Stimulated activated CD8-positive, alpha-beta memory T cell treated with anti-CD3 and anti-CD28 coated beads, Interleukin-12 subunit alpha, Interleukin-12 subunit beta, amount 100 ng/mL, for 4 hours (primary cell): ENCODE data around the gene AIRE.

Experiments used
- DNase-seq: peaks from one replicate; pipeline ENCODE4 v3.0.0-alpha.2; 2020; ENCODE audit warnings: low read depth

AIRE gene

GRCh38 chr21:44325386-44326271, 40.0 kb downstream of the AIRE start:
- no peak for DNase-seq

GRCh38 chr21:44326272-44326647, 40.6 kb downstream of the AIRE start:
- no peak for DNase-seq

DNA sequence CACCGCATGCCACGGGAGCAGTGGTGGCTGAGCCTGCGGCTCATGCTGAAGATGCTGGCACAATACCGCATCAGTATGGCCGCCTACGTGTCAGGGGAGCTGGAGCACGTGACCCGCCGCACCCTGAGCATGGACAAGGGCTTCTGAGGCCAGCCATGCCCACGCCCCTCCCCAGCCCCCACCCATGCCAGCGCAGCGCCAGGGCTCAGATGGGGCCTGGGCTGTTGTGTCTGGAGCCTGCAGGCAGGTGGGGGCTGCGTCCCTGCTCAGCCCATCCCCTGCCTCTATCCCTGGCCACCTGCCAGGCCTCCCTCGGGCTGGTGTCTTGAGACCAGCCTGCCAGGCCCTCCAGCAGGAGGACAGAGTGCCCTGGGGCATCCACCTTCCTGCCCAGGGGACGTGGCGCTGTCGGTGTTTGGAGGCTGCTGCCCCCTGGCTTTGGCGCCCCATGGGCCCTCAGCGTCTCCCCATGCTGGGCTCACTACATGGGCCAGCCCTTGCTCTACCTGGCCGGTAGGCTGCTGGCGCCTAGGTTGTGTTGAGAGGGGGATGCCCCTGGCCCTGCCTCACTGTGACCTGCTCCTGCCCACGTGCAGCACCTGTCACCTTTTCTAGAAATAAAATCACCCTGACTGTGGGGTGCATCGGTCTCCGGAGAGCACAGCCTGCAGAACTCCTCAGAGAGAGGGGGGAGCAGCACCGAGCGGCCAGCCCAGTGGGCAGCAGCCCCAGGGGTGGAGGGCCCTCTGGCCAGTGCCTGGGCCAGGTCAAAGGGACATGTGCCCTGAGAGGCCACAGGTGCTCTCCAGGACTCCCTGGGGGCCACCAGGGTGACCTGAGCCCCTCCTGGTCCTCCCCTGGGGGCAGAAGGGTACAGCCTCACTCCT, 41.3 kb downstream of the AIRE start:
- no peak for DNase-seq

- no peak for DNase-seq
Measured at GRCh38 chr21:44327603-44327974, 41.9 kb downstream of the AIRE start.

DNA sequence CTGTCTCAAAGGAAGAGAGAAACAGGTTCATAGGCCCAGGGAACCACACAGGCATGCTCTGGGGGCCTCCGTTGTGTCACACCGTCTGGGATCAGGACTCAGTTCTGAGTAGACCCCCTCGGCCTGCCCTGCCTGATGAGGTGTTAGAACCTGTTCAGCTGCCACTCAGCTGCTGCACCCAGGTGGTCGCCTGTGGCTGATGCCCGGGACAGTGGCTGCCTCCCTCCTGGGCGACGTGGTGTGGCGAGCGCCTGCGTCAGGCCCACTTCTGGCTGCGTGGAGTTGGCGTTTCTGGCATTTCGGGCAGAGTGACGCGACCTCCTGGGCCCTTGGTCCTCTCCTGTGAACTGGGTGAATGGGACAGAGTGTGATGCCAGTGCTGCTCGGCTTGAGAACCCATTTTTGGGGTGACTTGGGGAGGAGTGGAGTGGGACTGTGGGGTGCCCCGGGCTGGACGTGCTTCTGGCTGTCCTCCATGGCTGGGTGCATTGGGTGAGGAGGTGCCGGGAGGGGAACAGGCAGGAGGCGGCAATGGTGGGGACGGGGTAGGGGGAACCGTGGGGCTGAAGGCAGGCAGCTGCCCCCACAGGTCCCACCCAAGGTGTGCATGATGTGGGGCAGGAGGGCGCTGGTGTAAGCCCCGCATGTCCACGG, 42.7 kb downstream of the AIRE start:
- DNase-seq: no peak

DNA sequence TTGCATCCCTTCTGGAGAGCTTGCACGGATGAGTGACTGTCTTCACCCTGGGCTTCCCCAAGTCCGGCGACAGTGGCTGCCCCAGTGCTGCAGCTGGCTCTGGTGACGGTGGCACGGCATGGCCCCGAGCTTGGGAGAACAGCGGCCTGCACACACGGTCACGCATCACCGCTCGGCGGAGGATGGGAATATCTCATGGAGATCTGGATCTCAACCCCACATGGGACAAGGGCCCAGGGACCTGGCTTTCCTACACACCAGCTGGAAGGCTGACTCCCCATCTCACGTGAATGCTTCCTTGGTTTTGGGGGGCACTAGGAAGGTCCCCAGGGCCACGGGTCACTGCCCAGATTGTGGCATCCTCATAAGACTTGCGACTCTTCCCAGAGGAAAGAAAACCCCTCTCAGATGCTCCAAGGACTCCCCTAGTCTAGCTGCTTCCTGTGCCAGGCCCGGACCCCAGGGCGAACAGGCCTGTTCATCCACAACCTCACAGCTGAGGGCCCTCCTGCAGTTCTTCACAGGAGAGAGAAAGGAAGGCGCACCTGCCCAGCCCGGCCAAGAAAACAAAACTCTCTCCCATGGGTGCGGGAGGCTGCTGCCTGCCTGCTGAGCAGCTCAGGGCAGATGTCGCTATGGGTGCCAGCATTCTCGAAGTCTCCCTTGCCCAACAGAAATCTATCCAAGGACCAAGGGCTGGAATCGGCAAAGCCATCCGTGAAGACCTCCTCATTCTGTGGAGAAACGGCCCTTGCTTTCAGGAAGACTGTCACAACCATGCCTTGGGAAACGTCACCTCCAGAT, 43.6 kb downstream of the AIRE start:
- DNase-seq: no peak

DNA sequence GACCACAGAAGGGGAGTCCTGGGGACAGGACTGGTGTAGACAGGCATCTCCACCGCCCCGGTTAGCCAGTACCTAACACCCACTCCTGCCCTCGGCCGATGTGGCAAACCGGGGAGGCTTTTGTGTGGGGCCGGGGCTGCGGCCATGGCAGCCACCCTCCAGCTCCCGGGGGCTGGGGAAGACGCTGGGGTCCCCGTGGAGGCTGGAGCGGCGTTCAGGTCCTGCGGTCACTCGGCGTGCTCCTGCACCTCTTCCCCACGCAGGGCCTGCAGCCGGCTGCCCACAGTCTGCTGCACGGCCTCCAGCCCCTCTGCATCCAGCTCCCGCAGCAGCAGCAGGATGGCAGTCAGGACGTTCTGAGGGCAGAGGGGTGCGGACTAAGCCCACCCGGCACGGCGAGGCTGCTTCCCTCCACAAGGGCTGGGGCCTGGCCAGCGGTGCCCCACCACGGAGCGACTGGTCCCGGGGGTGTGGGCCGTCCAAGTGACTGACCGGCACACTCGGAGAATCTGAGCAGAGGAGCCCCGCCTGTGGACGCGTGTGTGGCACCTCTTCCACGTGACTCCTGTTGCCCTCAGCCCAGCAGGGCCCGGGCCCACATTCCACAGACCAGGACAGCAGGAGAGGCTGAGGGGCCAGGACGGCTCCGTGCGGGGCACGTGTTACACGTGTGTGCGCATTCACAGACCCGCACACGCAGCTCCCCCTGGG, 44.5 kb downstream of the AIRE start:
- DNase-seq: no peak

GRCh38 chr21:44330698-44331097, 45.0 kb downstream of the AIRE start:
- no peak for DNase-seq

DNA sequence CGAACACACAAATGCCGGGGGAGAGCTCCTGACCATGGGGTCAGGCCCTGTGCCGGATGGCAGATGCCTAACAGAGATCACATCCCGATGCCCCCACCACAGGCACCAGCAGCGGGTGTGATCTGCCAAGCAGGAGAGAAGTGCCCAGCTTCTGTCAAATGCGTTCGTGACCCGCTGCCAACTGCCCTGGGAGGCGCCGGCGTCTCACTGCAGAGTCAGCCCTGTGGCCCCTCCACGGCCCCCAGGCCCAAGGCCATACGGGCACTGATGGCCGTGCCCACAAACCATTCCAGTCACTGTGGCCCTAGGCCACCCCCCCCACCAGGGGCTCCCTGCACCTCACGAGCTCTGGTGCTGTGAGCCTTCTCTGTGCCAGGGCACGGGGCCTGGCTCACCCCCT, 45.5 kb downstream of the AIRE start:
- DNase-seq: no peak

DNA sequence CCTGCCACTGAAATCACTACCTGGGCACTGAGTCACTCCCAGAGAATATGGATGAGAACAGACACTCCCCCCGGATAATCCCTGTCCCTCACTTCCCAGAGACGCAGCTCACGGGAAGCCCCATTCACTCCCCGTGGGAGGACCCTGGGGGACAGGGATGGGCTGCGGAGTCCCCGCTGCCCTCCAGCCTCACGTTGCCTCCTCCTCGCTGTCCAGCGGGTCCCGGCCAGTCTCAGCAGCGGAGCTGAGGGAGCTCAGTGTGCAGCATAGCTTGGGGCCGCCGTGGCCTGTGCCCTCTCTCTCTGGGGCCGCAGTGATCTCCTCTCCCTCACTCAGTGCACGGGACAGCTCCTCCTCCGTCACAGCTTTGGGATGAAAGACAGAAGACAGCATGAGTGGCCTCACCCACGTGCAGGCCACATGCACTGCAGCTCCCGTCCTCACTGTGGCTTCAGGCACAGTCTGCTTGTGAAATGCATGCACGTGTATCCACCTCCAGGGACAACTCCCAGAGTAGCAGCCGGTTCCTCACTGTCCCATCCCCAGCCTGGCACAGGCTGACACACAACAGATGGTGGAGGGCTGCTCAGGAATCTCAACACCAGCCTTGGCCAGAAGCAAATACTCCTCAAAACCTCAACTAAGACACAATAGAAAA, 46.1 kb downstream of the AIRE start:
- no peak for DNase-seq

GRCh38 chr21:44332383-44332782, 46.7 kb downstream of the AIRE start:
- no peak for DNase-seq

DNA sequence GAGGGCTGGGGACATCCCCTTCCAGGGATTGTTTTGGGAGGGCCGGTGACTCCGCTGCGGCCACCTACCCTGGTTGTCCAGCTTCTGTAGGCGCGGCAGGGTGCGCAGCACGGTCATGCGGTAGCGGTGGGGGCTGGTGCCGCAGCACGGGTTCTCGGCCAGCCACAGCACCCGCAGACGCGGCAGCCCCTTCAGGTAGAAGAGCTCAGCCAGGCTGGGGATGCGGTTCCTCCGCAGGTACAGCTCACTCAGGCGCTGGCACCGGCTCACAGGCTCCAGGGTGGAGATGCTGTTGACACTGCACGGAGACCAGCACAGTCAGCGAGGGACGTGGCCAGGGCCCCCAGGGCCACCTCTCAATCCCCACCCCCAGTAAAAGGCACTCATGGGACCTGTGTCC, 47.3 kb downstream of the AIRE start:
- DNase-seq: no peak

GRCh38 chr21:44333509-44334328, 48.0 kb downstream of the AIRE start:
- no peak for DNase-seq

- no peak for DNase-seq
Measured at GRCh38 chr21:44334329-44335030, 48.8 kb downstream of the AIRE start.

DNA sequence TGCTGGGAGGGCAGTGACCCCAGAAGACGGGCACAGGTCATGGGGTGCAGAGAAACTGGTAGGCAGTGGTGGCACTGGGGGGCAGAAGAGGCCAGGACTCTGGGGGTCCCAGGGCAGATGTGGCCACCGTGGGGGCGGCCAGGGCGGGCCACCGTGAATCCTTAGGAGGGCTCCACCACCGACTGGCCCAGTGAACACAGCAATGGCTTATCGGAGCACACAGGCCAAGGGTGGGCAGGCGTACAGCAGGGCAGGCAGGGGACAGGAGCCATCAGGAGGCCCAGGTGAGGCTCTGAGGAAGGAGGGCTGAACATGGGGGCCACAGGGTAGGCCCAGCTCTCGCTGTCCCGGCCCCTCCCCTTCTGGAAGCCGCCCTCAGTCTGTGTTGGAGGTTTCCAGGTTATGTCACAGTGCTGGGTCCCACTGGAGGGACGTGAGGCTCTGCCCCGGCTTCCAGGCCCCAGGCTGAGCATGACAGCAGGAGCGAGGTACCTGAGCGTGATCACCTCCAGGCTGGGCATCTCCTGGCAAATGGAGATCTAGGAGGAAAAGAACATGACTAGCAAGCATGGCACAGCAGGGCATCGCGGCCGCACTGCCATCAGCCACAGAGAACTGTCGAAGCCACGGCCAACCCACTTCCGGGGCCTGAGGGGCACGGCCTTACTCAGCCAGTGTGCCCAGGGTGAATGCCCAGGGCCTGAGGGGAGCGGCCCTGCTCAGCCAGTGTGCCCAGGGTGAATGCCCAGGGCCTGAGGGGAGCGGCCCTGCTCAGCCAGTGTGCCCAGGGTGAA, 49.8 kb downstream of the AIRE start:
- no peak for DNase-seq

GRCh38 chr21:44337449-44337848, 51.8 kb downstream of the AIRE start:
- no peak for DNase-seq

DNA sequence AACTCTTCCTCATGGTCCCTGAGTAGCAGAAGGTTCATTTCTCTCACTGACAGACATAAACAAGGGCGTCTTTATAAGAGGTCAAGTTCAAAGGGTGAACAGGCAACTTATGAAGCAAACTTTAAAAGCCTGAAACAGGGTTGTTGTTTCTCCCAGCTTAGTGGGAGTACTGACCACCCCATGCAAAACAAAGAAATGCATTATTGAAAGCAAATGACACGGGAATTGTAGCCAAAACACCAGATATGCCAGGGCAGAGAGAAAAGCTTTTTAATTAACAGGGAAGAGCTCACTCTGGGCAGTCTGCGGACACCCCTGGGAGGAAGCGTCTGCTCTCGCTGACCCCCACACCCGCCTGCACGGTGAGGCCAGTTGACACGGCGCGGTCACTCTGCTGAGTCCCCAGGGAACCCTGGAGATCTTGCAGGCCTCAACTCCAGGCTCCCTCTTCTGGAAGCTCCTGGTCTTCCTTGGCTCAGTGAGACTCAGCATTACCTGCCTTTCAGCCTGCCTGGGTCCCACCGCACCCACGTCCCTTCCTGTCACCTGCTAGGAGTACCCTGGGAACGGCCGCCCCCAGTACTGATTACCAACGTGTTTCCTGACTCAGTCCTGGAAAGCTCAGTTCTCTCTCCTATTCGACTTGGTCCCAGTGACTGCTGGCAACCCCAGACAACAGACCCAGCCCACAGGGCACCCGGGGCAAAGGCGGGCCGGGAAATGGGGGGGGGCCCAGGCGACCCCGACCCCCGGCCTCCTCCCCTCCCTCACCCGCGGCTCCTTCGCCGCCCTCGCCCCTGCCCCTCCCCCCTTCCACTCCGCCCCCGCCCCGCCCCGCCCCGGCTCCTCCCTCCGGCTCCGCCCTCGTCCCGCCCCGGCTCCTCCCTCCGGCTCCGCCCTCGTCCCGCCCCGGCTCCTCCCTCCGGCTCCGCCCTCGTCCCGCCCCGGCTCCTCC, 52.5 kb downstream of the AIRE start:
- DNase-seq: no peak
